ENCODE data around the gene MARCHF3. TPM values are rescaled to one million over a fixed set of nuclear protein-coding genes. Genes with fewer than 3 reads are reported as not detected.

MARCHF3 gene
- total and polyA plus RNA-seq, 7 donors: 4.4 to 31.8 (median 14.6) TPM

DNA sequence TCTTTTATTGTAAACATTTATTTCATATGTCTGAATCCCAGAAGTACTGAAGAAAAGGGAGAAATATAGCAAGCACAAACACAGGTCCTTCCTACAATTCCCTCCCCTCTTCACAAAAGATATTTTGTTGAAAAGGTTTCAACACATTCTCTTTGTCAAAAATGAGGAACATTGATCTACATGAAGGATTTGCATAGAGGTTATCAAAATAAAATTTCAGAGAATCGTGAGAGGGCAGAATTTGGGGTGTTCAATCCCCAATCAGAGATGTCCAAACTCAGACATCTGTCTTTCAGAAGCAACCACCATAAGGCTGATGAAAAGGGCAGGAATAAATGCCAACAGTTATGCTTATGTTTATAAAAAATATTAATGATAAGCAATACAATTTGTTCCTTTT, 69.2 kb downstream of the MARCHF3 start:
- H3K9me3 ChIP-seq: no peaks in the 10 kb centered on the region
- intact Hi-C loops (cut with DNase I): no loop called here
- no peaks in the 10 kb centered on the region for H3K27me3 ChIP-seq
- no peak for DNase-seq
- no peak overlapping the region for H3K4me3 ChIP-seq
- no peaks in the 10 kb centered on the region for H3K36me3 ChIP-seq
- TF ChIP-seq POLR2AphosphoS5 (IDR thresholded peaks at IDR 0.05): no peak
- no peak for TF ChIP-seq EP300 (IDR thresholded peaks at IDR 0.05)
- TF ChIP-seq, protein P1, sequence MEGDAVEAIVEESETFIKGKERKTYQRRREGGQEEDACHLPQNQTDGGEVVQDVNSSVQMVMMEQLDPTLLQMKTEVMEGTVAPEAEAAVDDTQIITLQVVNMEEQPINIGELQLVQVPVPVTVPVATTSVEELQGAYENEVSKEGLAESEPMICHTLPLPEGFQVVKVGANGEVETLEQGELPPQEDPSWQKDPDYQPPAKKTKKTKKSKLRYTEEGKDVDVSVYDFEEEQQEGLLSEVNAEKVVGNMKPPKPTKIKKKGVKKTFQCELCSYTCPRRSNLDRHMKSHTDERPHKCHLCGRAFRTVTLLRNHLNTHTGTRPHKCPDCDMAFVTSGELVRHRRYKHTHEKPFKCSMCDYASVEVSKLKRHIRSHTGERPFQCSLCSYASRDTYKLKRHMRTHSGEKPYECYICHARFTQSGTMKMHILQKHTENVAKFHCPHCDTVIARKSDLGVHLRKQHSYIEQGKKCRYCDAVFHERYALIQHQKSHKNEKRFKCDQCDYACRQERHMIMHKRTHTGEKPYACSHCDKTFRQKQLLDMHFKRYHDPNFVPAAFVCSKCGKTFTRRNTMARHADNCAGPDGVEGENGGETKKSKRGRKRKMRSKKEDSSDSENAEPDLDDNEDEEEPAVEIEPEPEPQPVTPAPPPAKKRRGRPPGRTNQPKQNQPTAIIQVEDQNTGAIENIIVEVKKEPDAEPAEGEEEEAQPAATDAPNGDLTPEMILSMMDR (IDR thresholded peaks at IDR 0.05): no peak
- TF ChIP-seq POLR2A (IDR thresholded peaks at IDR 0.05): no peak
- no peaks in the 10 kb centered on the region for H3K4me1 ChIP-seq
- WGBS, 2 donors: 65 to 75% methylated on average over 1 of the region's 1 CpG
- no peak overlapping the region for H3K27ac ChIP-seq

DNA sequence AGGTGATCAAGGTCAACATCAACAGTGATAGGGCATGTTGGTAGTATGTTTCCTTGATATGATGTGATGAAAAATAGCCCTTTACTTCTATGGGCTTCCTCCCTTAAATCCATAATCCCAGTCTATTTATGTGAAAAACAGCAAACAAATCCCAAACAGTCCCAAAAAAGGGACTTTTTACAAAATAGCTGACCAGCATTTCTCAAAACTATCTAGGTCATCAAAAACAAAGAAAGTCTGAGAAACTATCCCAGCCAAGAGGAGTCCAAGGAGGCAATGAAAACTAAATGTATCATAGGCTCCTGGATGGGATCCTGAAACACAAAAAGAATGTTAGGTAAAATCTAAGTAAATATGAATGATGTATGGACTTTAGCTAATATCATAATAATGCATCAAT, 71.2 kb downstream of the MARCHF3 start:
- no peak for DNase-seq
- H3K9me3 ChIP-seq: no peaks in the 10 kb centered on the region
- intact Hi-C loops (cut with DNase I): no loop called here
- no peaks in the 10 kb centered on the region for H3K4me1 ChIP-seq
- no peak for TF ChIP-seq POLR2A (IDR thresholded peaks at IDR 0.05)
- no peak for TF ChIP-seq EP300 (IDR thresholded peaks at IDR 0.05)
- TF ChIP-seq, protein P1 (IDR thresholded peaks at IDR 0.05): no peak
- no peak for TF ChIP-seq POLR2AphosphoS5 (IDR thresholded peaks at IDR 0.05)
- H3K4me3 ChIP-seq: no peak overlapping the region
- no peaks in the 10 kb centered on the region for H3K27me3 ChIP-seq
- H3K36me3 ChIP-seq: no peaks in the 10 kb centered on the region
- H3K27ac ChIP-seq: no peak overlapping the region

DNA sequence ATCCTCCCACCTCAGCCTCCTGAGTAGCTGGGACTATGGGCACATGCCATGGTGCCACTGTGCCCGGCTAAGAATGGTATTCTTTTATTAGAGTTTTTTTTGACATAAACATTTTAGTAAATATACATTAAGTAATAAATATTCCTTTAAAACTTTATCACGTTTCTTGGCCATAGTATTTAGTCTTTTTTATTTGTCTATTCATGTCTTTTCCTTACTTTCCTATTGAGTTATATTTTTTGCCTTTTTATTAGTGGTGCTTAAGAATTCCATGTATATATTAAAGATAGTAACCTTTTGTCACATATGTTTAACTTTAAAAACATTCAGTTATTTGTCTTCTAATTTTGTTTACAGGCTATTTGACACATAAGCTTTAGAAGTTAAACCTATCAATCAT, 73.4 kb downstream of the MARCHF3 start:
- TF ChIP-seq POLR2AphosphoS5 (IDR thresholded peaks at IDR 0.05): no peak
- no peak for TF ChIP-seq POLR2A (IDR thresholded peaks at IDR 0.05)
- TF ChIP-seq EP300 (IDR thresholded peaks at IDR 0.05): no peak
- TF ChIP-seq, protein P1 (IDR thresholded peaks at IDR 0.05): no peak
- H3K27me3 ChIP-seq: no peaks in the 10 kb centered on the region
- WGBS, 2 donors: 94 to 97% methylated on average over 2 of the region's 2 CpGs
- intact Hi-C loops (cut with DNase I): no loop called here
- H3K36me3 ChIP-seq: no peaks in the 10 kb centered on the region
- H3K4me3 ChIP-seq: no peak overlapping the region
- no peak overlapping the region for H3K27ac ChIP-seq
- H3K9me3 ChIP-seq: no peaks in the 10 kb centered on the region
- no peak for DNase-seq
- no peaks in the 10 kb centered on the region for H3K4me1 ChIP-seq

DNA sequence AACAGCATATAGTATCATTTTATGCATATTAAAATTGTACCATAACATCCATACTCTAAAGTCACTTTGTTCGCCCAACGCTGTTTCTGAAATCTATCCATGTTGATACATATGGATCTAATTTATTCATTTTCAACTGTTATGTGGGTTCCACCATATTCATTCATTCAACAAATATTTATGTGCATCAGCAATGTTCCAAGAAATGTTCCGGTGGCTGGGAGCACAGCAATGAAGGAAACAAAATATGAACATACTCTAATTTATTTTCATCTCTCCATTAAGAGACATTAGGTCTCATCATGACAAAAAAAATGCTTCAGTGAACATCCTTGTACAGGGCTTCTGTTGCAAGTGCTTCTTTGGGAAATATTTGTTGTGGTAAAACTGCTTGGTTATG, 75.4 kb downstream of the MARCHF3 start:
- TF ChIP-seq, protein P1 (IDR thresholded peaks at IDR 0.05): no peak
- TF ChIP-seq POLR2AphosphoS5 (IDR thresholded peaks at IDR 0.05) (no peak), POLR2A (IDR thresholded peaks at IDR 0.05) (no peak), EP300 (IDR thresholded peaks at IDR 0.05) (no peak)
- no peak for DNase-seq
- H3K4me3 ChIP-seq: no peak overlapping the region
- WGBS, 2 donors: 99% methylated on average over 3 of the region's 3 CpGs
- no peaks in the 10 kb centered on the region for H3K4me1 ChIP-seq
- no peaks in the 10 kb centered on the region for H3K9me3 ChIP-seq
- H3K36me3 ChIP-seq: no peaks in the 10 kb centered on the region
- intact Hi-C loops (cut with DNase I): no loop called here
- no peaks in the 10 kb centered on the region for H3K27me3 ChIP-seq
- H3K27ac ChIP-seq: no peak overlapping the region

DNA sequence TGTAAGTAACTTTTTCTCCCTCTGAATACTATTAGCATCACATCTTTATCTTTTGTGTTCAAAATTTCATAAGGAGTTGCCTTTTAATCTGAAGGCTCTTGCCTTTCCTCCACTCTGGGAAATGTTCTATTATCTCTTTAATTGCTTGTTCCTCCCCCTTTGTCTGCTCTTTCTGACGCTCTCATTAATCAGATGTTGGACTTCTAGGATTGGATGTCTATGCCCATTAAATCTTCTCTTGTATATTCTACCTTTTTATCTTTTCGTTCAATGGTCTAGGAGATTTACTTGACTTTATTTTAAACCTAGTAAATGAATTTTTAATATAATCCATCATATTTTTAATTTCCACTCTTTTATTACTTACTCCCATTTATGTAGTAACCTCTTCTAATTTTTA, 76.7 kb downstream of the MARCHF3 start:
- WGBS, 2 donors: 94 to 95% methylated on average over 2 of the region's 2 CpGs
- no peaks in the 10 kb centered on the region for H3K27me3 ChIP-seq
- intact Hi-C loops (cut with DNase I): no loop called here
- H3K27ac ChIP-seq: no peak overlapping the region
- no peak overlapping the region for H3K4me3 ChIP-seq
- H3K36me3 ChIP-seq: no peaks in the 10 kb centered on the region
- TF ChIP-seq, protein P1 (IDR thresholded peaks at IDR 0.05): no peak
- no peak for TF ChIP-seq POLR2AphosphoS5 (IDR thresholded peaks at IDR 0.05)
- no peak for TF ChIP-seq EP300 (IDR thresholded peaks at IDR 0.05)
- TF ChIP-seq POLR2A (IDR thresholded peaks at IDR 0.05): no peak
- DNase-seq: no peak
- no peaks in the 10 kb centered on the region for H3K4me1 ChIP-seq
- H3K9me3 ChIP-seq: no peaks in the 10 kb centered on the region
